Heart left ventricle (tissue), 16 donors: ENCODE results near the gene DDX51. TPM values are rescaled to one million over a fixed set of nuclear protein-coding genes. Genes with fewer than 3 reads are reported as not detected.

Experiments used
- ATAC-seq, 4 donors: fragments of 200-7000 bp; cut with Tn5 transposase; one replicate each; pipeline ENCODE4 v1.9.1; 2020 to 2022; ENCODE audit warnings: moderate library complexity in 4 of 4, mild to moderate bottlenecking in 3 of 4, moderate number of reproducible peaks in 1 of 4
- DNase-seq, 5 donors: peaks; one replicate each; pipeline ENCODE4 v3.0.0-alpha.2; 2020
- H3K27ac ChIP-seq, 12 donors: fragments of 200-600 bp; sonication (generic) in 4 of 12; one replicate each; pipeline versions ENCODE4 v1.5.0 to v1.8.0; 2016 to 2022; ENCODE audit warnings: mild to moderate bottlenecking in 2 of 12
- H3K27me3 ChIP-seq, 9 donors: fragments of 200-600 bp; sonication (generic) in 2 of 9; one replicate each; pipeline versions ENCODE4 v1.5.1 to v1.8.0; 2016 to 2022; ENCODE audit warnings: mild to moderate bottlenecking in 3 of 9
- H3K36me3 ChIP-seq, 9 donors: fragments of 200-600 bp; sonication (generic) in 2 of 9; one replicate each; pipeline versions ENCODE4 v1.5.0 to v1.8.0; 2018 to 2022; ENCODE audit warnings: mild to moderate bottlenecking in 2 of 9
- H3K4me1 ChIP-seq, 12 donors: fragments of 200-600 bp; sonication (generic) in 4 of 12; one replicate each; pipeline versions ENCODE4 v1.5.0 to v1.8.0; 2016 to 2022; ENCODE audit warnings: mild to moderate bottlenecking in 3 of 12
- H3K4me3 ChIP-seq, 12 donors: fragments of 200-600 bp; sonication (generic) in 4 of 12; one replicate each; pipeline versions ENCODE4 v1.5.0 to v1.8.0; 2017 to 2022; ENCODE audit warnings: mild to moderate bottlenecking in 9 of 12, moderate library complexity in 4 of 12
- H3K9me3 ChIP-seq, 12 donors: fragments of 200-600 bp; sonication (generic) in 4 of 12; one replicate each; pipeline versions ENCODE4 v1.5.0 to v1.8.0; 2016 to 2022; ENCODE audit warnings: mild to moderate bottlenecking in 1 of 12
- POLR2A ChIP-seq, 2 donors: fragments of 450-650 bp; IDR thresholded peaks; one replicate each; pipeline ENCODE4 v1.6.1; 2017; ENCODE audit warnings: antibody characterized with exemption in 2 of 2, mild to moderate bottlenecking in 2 of 2, moderate library complexity in 2 of 2
- WGBS, 4 donors: extraction: QIAGEN DNeasy Blood & Tissue Kit in 2 of 4; methylation state at CpG; one replicate each; pipeline versions ENCODE4 v1.1.5 to v1.1.7; 2013 to 2018; 5-methylcytosine and 5-hydroxymethylcytosine counted together
- intact Hi-C, 10 donors: fragments of 100-400 bp; cut with DNase I; formaldehyde crosslinking; loops; one replicate each; pipeline versions ENCODE4 v1.11.1 to v1.14.2; 2022
- polyA plus RNA-seq, 2 donors: library from polyadenylated mRNA; stranded (reverse); fragments of 200-250 nt; gene quantifications; one replicate each; pipeline ENCODE4 v1.2.3, GENCODE V29; 2013
- total RNA-seq, 9 donors: library from RNA; depleted of rRNA in 2 of 9; stranded (reverse); fragments of >200 nt in 2 of 9; fragmentation: NEBNext Ultra II Directional in 3 of 9; extraction: Animal tissue kit (Norgen Biotek cat#: 25700) in 3 of 9; gene quantifications; one replicate each; pipeline versions ENCODE4 v1.1.0 to v1.2.4, GENCODE V29; 2016 to 2023
- TF ChIP-seq, protein P1 (sequence below), 12 donors: fragments of 200-600 bp; sonication (generic) in 4 of 12; IDR thresholded peaks; one replicate each; pipeline versions ENCODE4 v1.5.0 to v1.8.0; 2018 to 2022; ENCODE audit warnings: antibody characterized with exemption in 12 of 12, mild to moderate bottlenecking in 5 of 12
- donor health status: ischemic (EF 13 %, LVEDD 7.1; RV severe dilation, severe dysfunction).
- donor health status: healthy with polysubstance abuse.
- donor health status: DM: no; HTN: yes; CAD: no.
- donor health status: DM: no; HTN: no; CAD: no.
- donor health status: ischemic (EF 25% LVEDD 6.9; RV normal size, moderate dysfunction).
- donor health status: ischemic (EF 25% LVEDD 5.7; RV mildly dilated, moderate dysfunction).
- donor health status: healthy.
- donor health status: DM: yes; HTN: yes; CAD: no.
- donor health status: ischemic (EF 35%, LVEDD 5.7; RV mildly dilated, moderate dysfunction).
- donor health status: nonischemic (EF 11% LVEDD 7.7; RV severe dilation, severe dysfunction).
- donor health status: DM: yes; HTN: yes; CAD: no.
- donor health status: PGD.
- donor health status: ischemic (EF 29% LVEDD 5.4; RV normal size, mild dysfunction).
- donor health status: nonischemic (EF 23%, LVEDD 6.1; RV moderate dilation, normal function).

Gene DDX51
- total and polyA plus RNA-seq, 11 donors = 4.1 to 14.7 (median 8.6) TPM

DNA sequence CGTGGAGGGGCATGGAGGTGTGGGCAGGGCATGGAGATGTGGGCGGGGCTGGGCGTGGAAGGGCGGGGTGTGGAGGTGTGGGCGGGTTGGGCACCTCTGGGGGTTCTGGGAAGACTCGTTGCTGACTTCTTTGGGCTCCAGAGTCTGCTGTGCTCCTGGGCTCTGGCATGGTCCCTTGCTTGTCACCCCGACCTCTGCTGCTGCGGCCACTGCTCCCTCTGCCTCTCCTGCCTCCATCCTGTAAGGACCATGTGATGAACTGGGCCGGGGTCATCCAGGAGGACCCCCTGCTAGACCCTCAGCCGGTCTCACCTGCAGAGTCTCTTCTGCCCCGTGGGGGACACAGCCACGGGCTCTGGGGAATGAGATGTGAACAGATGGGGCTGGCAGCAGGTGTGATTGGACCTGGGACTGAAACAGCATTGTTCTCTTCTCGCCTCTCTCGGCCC is 15.5 kb upstream of the DDX51 start:
- Histone ChIP-seq H3K4me1 (peaks cover 0 to 13% (median 0%) of the 10 kb centered on the region in 12 donors), H3K27me3 (peaks cover 0 to 9% (median 5%) of the 10 kb centered on the region in 9 donors), H3K36me3 (no peaks in the 10 kb centered on the region), H3K27ac (no peak overlapping the region), H3K9me3 (no peaks in the 10 kb centered on the region), H3K4me3 (no peak overlapping the region)
- no peak for TF ChIP-seq POLR2A (IDR thresholded peaks at IDR 0.05)
- TF ChIP-seq, protein P1, sequence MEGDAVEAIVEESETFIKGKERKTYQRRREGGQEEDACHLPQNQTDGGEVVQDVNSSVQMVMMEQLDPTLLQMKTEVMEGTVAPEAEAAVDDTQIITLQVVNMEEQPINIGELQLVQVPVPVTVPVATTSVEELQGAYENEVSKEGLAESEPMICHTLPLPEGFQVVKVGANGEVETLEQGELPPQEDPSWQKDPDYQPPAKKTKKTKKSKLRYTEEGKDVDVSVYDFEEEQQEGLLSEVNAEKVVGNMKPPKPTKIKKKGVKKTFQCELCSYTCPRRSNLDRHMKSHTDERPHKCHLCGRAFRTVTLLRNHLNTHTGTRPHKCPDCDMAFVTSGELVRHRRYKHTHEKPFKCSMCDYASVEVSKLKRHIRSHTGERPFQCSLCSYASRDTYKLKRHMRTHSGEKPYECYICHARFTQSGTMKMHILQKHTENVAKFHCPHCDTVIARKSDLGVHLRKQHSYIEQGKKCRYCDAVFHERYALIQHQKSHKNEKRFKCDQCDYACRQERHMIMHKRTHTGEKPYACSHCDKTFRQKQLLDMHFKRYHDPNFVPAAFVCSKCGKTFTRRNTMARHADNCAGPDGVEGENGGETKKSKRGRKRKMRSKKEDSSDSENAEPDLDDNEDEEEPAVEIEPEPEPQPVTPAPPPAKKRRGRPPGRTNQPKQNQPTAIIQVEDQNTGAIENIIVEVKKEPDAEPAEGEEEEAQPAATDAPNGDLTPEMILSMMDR (IDR thresholded peaks at IDR 0.05) = no peak
- ATAC-seq = no peak
- WGBS, 4 donors = 79 to 84% (median 79%) methylated on average over 10 to 14 of the region's 14 CpGs
- DNase-seq = no peak
- intact Hi-C loops = loop anchor here in 8 of 10 donors (5.0 to 10.0 kb wide), 6 partner anchors 255 to 785 kb away; partner anchors contain the start of genes LRCOL1 (in 4 of the 8) and P2RX2 (in 3 of the 8)

DNA sequence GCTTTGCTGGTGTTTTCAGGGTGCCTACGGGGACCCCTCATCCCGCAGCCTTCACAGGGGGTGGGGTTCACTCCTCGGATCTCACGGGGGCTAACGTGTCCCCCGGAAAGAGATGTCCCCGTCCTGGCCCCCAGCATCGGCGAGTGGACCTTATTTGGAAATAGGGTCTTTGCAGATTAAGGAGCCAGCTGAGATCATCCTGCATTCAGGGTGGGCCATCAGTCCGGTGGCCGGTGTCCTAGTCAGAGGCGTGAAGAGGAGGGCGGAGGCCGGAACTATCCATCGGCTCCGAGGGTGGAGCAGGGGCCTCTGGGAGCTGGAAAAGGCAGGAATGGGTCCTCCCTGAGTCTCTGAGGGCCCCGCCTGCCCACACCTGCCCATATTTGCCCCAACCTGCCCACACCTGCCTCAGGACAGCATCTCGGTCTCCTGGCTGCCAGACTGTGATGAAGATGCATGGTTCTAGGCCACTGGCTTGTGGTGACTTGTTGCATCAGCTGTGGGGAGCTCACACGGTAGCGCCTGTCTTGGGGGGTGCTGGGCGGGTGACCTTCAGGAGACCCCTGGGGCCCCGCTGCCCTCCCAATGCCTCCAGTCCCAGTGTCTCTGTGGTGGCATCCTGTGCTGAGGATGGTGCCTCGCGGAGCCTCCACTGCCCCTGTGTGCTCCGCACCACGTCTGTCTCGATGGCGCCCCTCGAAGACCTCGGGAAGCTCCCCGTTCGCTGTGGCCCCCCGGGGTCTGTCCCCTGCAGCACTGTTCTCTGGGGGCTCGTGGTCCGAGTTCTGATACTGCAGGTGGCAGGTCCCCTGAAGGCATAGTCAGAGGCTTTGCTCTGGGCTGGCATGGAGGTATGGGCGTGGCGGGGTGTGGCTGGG is 14.8 kb upstream of the DDX51 start:
- intact Hi-C loops = loop anchor here in 8 of 10 donors (5.0 to 10.0 kb wide), 5 partner anchors 256 to 786 kb away; partner anchors contain the start of genes LRCOL1 (in 4 of the 8) and P2RX2 (in 3 of the 8)
- TF ChIP-seq, protein P1 (IDR thresholded peaks at IDR 0.05) = no peak
- no peak for TF ChIP-seq POLR2A (IDR thresholded peaks at IDR 0.05)
- 87 to 94% (median 91%) methylated on average over 23 to 37 of the region's 37 CpGs for WGBS, 4 donors
- H3K4me1 ChIP-seq = peaks cover 0 to 16% (median 5%) of the 10 kb centered on the region in 12 donors
- no peaks in the 10 kb centered on the region for H3K9me3 ChIP-seq
- DNase-seq (peak in 3 of 5 donors; percentile 9 to 52 (median 30)), ATAC-seq (no peak)
- H3K36me3 ChIP-seq = no peaks in the 10 kb centered on the region
- no peak overlapping the region for H3K4me3 ChIP-seq
- no peak overlapping the region for H3K27ac ChIP-seq
- peaks cover 0 to 7% (median 5%) of the 10 kb centered on the region in 9 donors for H3K27me3 ChIP-seq

DNA sequence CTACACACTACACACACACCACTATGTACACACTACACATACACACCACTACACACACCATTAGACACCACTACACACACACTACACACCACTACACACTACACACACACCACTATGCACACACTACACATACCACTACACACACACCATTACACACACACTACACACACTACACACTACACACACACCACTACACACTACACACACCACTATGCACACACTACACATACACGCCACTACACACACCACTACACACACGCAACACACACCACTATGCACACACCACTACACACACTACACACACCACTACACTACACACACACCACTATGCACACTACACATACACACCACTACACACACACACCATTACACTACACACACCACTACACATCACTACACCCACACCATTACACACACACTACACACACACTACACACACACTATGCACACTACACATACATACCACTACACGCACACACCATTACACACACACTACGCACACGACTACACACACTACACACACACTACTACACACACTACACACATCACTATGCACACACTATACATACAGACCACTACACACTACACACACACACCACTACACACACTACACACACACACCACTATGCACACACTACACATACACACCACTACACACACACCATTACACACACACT is 13.8 kb upstream of the DDX51 start:
- Histone ChIP-seq H3K4me3 (no peak overlapping the region), H3K27me3 (peaks cover 0 to 4% (median 0%) of the 10 kb centered on the region in 9 donors), H3K4me1 (peaks cover 0 to 13% (median 6%) of the 10 kb centered on the region in 12 donors), H3K9me3 (no peaks in the 10 kb centered on the region), H3K36me3 (no peaks in the 10 kb centered on the region), H3K27ac (no peak overlapping the region)
- ATAC-seq (no peak), DNase-seq (no peak)
- intact Hi-C loops = loop anchor here in 8 of 10 donors (5.0 to 10.0 kb wide), 5 partner anchors 257 to 787 kb away; partner anchors contain the start of genes LRCOL1 (in 4 of the 8) and P2RX2 (in 3 of the 8)
- TF ChIP-seq POLR2A (IDR thresholded peaks at IDR 0.05) = no peak
- TF ChIP-seq, protein P1 (IDR thresholded peaks at IDR 0.05) = no peak
- WGBS, 4 donors = 95 to 99% (median 97%) methylated on average over 5 of the region's 5 CpGs
